Measurements from ENCODE around the gene CPZ.
"Not testable (repeated sequence)": the region's sequence is repeated elsewhere in the genome, so short reads cannot be mapped to it uniquely, and the experiment has no call there.

CPZ gene

GRCh38 chr4:8652181-8653078 lies 59.9 kb downstream of the CPZ start:
- no peak for DNase-seq (ENCODE audit: low read depth, low spot score)

- DNase-seq (ENCODE audit: low read depth, low spot score), result no peak
These were observed 60.9 kb downstream of the CPZ start for GRCh38 chr4:8653326-8654000.

GRCh38 chr4:8654139-8654538 lies 61.6 kb downstream of the CPZ start:
- DNase-seq (ENCODE audit: low read depth, low spot score), result not testable (repeated sequence)

- no peak for DNase-seq (ENCODE audit: low read depth, low spot score)
These were observed 63.0 kb downstream of the CPZ start for GRCh38 chr4:8655411-8656184.

- no peak for DNase-seq (ENCODE audit: low read depth, low spot score)
These were observed 63.6 kb downstream of the CPZ start for GRCh38 chr4:8656185-8656517.

GRCh38 chr4:8656711-8657380 lies 64.3 kb downstream of the CPZ start:
- DNase-seq (ENCODE audit: low read depth, low spot score), result no peak

- DNase-seq (ENCODE audit: low read depth, low spot score), result no peak
These were observed 65.0 kb downstream of the CPZ start for GRCh38 chr4:8657381-8658088.

GRCh38 chr4:8662776-8663175 lies 70.2 kb downstream of the CPZ start:
- DNase-seq (ENCODE audit: low read depth, low spot score), result no peak

- DNase-seq (ENCODE audit: low read depth, low spot score), result no peak
These were observed 71.7 kb downstream of the CPZ start for GRCh38 chr4:8664031-8664805.

- DNase-seq (ENCODE audit: low read depth, low spot score), result no peak
These were observed 72.4 kb downstream of the CPZ start for GRCh38 chr4:8664976-8665375.

- DNase-seq (ENCODE audit: low read depth, low spot score), result no peak
These were observed 73.1 kb downstream of the CPZ start for GRCh38 chr4:8665406-8666360.

- no peak for DNase-seq (ENCODE audit: low read depth, low spot score)
These were observed 74.0 kb downstream of the CPZ start for GRCh38 chr4:8666581-8666980.
